GM19467 (cell line): Measurements from ENCODE around the gene UXS1.

ENCODE experiments used
- ATAC-seq: cut with Tn5 transposase; IDR thresholded peaks from one replicate; pipeline ENCODE4 v1.9.1; 2021; ENCODE audit warnings: mild to moderate bottlenecking, moderate library complexity; ENCODE audit not compliant: unreplicated experiment

Gene UXS1

DNA sequence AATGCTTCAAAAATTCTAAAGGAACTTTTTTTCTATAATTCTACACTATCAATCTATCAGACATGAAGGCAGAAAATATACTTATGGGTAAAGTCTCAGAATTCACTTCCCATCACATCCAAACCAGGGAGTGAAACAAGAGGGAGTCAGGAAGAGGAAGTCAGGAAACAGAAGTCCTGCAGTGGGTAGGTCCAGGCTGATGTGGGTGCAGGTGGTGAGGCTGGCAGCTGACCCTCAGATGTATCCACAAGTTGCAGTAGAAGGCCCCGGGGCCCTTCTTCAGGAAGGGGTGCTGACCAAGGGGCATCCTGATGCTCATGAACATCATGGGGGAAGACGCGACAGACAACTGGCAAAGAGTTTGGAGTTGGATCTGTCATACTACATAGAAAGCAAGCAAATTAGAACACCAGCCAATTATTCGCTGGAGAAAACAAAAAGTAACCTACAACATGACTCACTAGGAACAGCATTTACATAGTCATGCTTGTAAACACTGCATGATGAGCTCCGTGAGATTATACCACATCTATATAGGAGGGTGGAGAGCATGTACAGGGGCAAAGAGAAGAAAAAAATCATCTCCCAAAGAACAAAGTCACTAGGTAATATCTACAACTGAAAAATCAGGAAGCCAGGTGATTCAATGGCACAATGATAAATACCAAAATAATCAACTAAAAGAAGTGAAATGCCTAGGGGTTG lies 4.2 kb downstream of the UXS1 start:
- ATAC-seq: no peak

DNA sequence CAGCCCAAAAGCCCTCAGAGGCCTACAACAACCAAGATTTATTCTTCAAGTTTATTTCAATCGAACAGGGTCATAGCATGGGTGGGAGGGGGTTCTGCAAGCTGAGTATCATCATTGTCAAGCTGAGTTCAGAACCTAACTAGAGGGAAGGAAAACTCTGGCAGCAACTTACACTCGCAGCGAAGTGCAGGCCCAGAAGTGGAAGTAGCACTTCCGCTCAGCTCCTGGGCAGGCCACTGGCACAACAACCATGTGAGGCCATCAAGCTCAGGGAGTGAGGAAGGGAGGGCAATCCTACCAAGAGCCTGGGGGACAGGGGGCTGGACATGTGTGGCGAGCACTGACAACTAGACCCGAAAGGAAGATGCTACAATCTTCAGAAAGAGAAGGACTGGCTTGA lies 4.8 kb downstream of the UXS1 start:
- ATAC-seq: no peak

DNA sequence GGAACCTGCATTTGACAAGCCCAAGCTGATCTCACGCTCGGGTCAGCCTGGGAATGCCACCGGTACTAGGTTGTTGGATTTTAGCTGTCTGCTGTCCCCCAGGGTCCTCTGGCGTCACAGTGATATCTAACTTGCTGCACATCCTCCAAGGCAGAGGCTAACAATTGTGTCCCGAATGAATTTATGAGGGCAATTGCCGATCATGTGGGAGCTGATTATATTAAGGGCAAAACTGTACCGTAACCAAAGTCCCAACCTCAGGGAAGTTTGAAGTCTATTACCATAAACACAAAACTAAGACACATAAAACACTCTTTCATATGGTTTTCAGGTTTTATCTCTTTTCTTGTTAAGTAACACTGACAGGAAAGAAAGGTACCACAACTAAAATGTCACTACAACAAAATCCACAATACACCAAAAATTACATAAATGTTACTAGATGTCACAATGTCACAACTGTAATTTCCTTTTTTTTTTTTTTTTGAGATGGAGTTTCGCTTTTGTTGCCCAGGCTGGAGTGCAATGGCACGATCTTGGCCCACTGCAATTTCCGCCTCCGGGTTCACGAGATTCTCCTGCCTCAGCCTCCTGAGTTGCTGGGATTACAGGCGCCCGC lies 6.7 kb downstream of the UXS1 start:
- ATAC-seq: no peak

DNA sequence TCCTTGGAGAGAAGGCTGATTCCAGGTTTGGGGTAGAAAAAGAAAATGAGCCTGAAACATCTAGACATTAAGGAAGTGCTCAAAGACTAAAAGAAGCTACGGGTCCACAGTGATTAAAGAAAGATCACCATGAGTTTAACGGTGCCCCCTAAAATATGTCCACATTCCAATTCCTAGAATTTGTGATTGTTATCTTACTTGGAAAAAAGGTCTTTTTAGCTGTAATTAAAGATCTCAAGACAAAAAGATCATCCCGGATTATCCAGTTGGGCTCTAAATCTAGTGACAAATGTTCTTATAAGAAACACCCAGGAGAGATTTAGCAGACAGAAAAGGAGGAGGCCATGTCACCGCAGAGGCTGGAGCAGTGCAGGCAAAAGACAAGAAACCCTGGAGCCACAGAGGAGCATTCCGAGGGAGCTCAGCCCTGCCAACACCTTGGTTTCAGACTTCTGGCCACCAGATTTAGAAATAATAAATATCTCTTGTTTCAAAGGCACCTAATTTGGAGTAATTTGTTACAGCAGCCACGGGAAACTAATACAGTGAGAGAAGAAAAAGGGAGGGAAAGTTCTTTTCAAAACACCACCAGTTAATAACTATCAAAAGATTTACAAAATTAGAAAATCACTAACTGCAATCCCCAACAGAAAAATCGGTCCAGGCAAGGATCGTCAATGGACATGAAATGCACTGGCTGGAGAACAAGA lies 8.5 kb downstream of the UXS1 start:
- no peak for ATAC-seq

DNA sequence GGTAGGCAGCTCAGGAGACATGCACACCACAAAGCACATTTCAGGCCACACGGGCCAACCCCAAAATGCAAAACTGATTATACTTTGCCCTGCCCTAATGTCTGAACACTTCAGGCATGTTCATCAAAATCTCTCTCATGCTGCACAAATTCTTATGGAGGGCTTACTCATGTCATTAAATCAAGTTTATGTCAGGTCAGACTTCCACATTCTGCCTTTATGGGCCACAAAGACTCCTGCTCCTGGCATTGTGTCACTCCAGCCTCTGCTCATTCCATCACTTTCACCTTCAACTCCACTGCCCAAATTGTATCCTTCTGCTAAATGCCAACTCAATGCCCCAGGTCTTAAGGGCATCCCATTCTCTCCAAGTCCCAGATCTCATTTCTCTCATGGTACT lies 9.2 kb downstream of the UXS1 start:
- ATAC-seq: no peak

DNA sequence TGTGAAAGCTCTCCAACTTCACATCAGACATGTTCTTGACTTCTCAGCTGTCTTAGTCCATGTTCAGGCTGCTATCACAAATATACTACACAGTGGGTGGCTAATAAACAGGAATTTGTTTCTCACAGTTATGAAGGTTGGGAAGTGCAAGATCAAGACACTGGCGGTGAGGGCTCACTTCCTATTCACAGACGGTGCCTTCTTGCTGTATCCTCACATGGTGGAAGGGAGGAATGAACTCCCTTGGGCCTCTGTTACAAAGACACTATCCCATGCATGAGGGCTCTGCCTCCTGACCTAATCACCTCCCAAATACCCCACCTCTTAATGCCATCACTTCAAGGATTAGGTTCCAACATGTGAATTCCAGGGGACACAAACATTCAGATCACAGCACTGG lies 9.7 kb downstream of the UXS1 start:
- ATAC-seq: no peak

DNA sequence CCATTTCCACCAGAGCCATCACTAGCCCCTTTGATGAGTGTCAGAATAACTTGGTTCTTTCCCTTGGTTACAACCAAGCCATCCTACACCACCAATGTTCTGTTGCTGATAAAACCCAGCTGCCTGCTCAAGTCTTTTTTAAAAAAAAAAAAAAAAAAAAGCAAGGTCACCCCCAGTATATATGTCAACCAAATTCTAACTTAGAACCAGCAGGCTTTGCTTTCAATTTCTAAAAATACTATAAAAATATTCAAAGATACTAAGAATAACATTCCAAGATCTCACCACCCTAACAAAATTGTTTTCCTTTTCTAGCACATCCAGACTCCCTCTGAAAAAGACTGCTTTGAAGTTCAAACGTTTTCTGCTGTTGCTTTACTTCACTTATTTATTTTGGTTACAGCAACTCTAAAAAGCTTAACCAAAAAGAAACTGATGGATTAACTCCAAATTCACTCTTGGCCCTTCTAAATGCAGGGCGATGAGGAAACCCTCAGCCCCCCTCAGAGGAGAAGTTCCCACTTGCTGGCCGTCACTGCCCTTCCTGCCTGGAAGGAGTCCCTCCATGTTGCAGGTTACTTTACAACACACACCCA lies 10.9 kb downstream of the UXS1 start:
- no peak for ATAC-seq

DNA sequence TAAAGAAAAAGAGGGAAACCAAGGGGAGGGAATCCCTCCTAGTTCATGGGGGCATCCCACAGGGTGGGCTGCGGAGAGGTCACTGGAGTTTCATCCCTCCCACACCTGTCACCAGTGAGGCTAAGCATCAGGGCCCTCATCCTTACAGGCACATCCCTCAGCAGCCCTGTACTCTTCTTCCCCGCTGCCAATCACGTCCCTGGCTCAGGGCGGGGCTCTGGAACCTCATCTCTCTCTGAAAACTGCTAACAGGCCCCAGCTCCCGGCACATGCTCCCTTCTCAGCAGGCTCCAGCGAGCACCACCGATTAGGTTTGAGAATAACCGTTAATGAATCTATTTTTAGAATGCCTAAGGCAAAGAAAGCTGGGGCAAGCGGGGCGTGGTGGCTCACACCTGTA lies 13.0 kb downstream of the UXS1 start:
- ATAC-seq: no peak

DNA sequence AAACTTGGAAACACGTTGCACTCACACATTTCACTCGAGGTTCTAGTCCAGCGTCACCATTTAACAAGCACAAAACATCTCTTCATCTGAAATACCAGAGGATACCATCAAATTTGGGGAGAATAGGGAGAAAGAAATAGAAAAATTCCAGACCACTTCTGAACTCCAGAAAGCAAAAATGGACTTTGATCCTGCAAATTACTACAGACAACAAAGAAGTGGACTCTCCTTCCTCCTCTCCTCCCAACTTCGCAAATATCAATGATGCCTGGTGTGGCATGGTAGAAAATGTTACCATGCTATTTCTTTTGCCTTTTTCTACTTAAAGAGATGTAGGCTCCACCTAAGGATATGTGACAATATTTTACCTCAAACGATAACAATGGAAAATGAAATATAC lies 13.5 kb downstream of the UXS1 start:
- no peak for ATAC-seq

DNA sequence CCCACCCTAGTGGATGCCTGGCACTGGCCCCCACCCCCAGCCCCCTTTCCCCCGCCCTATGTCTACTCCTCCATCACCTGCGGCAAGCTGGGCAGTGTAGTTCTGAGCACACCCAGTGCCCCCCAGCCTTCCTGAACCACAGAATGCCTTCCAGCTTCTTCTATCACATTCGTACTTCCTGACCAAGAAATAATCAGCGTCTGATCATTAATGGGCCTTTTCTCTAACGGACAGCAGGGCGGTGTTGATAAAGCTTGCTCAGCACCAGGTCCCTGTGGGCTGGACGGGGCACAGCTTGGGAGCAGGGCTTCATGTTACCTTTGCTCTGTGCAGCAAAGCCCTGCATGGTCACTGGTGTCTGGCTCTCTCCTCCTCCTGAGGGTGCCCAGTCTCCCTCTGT lies 15.4 kb downstream of the UXS1 start:
- ATAC-seq: no peak

DNA sequence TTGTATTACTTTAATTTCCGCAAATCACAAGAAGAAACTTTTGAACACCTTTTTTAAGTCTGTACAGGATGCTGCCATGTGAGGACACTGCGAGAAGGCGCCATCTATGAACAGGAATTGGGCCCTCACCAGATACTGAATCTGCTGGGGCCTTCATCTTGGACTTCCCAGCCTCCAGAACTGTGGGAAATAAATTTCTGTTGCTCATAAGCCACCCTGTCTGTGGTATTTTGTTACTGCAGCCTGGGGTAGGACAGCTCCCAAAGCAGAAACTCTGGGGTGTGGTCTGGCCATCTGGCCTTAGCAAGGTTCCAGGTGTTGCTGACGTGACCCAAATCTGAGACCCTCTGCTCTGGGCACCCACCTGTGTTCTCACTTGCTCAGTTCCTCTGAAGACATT lies 16.5 kb downstream of the UXS1 start:
- no peak for ATAC-seq

DNA sequence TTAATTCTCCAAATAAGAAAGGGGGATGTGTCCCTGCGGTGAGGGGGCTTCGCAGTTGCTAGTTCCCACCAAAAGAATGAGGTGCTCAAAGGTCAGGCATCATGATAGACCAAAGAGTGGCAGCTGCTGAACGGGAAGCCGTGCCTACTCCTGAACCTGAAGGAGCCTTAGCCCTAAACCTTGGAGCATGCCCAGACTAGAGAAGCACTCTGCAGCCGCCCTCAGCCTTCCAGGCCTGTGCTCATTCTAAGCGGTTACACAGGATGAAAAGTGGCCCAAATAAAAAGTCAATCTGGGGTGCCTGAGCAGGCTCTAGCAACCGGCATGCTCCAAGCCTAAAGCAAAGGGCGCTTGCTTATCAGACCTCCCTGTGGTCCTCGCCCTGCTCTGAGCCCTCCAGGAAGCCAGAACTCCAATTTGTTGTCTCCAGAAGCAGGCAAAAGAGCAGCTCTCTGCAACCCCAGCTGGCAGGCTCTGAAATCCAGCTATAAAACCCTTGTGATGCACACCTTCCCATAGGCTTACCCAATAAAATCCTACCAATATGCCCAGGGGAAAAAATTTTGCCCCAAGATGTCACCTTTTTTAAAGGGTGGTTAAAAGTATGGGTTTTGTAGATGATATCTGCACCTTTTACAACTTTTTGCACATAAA lies 17.5 kb downstream of the UXS1 start:
- no peak for ATAC-seq

DNA sequence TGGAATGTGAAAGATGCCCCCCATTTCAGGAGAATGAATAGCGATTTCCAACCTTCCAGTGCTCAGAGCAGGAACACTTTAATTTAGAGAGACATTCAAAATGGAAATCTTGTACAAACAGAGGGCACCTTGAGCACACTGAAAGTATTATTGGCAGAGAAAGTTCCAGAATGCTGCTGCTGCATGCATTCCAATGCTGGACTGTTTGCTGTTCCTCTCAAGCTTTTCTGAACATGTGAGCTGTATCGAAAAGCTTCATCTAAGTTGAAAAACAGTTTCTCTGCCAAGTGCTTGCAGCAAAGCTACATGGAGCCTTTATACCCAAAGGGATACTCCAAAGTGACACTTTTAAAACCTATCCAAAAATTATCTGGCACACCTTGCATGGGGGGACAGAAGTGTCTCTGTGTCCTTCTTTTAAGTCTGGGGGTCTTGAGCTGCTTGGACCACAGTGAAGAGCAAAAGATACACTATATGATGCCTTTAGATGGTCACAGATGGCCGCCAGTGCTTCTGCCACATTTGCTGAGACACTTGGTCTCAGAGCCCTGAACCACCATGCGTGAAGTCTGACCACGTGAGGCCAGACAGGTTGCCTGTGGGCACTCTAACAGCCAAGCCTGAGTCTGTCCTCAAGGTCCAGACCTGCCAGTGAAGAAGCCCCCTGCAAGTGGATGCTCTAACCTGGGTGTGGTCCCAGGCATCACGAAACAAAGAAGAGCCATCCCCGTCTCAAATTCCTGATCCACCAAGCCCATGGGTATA lies 18.8 kb downstream of the UXS1 start:
- no peak for ATAC-seq

DNA sequence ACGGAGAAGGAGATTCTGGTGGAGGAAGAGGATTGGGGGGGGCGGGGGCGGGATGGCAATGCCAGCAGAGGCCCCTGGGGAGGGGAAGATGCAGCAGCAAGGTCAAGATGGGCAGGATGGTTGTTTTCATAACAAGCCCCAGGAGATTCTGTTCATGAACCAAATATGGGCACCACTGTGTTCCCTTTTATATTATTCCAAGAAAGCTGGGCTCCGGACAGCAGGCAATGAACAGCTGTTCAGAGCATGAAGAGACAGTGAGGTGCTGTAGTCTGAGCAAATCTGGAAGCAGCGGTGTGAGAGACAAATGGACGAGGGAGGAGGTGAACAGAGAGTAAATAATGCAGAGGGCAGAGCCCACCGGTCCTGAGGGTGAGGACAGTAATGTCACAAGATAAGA lies 20.0 kb downstream of the UXS1 start:
- ATAC-seq: no peak

DNA sequence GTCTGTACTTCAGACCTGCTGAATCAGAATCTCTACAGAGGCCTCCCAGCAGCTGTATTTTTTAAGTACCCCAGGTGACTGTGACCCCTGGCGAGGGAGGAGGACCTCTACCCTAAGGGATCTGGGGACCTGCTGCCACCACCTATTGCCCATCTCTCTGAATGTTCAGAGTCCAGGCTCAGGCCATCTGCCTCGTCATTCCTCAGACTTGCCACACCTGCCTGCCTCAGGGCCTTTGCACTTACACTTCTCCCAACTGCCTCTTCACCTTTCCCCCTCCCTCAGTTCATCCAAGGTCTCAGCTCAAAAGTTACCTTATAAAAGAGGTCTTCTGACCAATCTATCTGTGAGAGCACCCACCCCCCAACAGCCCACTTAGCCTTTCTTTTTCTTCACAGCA lies 21.5 kb downstream of the UXS1 start:
- no peak for ATAC-seq

DNA sequence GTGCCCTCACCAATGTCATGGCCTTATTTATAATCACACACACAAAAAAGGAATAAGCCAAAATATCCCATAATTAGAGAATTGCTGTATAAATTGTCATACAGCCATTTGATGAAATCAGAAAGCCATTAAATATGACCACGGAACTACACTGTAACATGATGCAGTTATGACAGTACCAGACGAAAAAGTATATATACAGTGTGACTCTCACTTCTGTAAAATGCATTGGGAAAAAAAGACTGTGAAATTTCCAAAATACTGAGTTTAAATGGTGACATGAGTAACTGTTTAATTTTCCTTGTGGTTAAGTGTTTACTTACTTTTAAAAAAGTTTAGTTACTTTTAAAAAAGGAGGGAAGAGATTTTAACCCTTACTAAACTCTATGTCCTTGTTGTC lies 25.4 kb downstream of the UXS1 start:
- no peak for ATAC-seq

DNA sequence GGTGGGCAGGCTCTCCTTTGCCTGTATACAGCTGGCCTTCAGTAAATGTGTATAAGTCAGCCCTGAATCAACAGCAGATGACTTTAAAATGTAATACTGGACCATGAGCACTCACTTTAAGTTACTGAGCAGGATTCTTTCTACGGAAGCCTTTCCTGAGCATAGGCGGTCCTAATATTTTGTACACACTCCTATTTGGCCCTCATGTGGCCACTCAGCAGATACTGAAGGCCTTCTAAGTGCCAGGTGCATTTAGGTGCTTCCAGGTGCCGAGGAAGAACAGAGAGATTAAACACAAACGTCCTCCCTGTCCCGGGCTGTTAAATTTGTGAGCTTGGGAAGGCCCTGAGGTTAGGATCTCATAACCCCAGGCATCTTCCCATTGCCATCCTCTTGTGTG lies 27.0 kb downstream of the UXS1 start:
- ATAC-seq: no peak

DNA sequence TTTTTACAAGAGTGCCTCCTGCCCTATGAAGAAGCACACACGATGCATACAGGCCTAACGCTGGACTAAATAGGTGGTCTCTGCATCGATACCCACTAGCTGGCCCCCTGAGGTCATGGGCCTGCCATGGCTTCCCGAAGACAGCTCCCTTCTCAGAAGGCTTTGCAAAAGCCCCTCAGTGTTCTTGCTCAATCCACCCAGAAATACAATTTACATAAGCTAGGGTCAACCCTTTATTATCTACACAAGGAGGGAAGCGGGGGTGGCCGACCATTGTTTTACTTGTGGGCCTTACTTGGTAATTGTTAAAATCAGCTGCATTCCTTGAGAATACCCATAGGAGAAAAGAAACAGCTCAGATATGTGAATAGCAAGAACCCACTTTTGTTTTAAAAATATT lies 28.5 kb downstream of the UXS1 start:
- ATAC-seq: no peak

DNA sequence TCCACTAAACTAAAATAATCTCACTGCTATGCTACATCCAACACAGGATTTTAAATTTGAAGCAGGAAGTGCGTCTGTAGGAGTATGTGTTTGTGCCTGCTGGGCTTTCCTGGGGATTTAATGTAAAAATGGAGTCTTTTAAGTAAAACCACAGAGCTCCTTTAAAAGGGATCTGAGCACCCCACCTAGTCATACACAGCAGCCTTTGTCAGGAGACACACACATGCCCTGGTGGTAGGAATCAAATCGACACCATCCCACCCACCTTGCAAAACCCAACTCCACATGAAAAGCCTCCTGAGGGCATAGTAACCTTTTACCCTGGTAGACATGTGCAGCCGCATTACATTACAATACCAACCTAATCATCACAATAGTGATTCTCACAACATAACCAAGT lies 29.1 kb downstream of the UXS1 start:
- ATAC-seq: no peak

DNA sequence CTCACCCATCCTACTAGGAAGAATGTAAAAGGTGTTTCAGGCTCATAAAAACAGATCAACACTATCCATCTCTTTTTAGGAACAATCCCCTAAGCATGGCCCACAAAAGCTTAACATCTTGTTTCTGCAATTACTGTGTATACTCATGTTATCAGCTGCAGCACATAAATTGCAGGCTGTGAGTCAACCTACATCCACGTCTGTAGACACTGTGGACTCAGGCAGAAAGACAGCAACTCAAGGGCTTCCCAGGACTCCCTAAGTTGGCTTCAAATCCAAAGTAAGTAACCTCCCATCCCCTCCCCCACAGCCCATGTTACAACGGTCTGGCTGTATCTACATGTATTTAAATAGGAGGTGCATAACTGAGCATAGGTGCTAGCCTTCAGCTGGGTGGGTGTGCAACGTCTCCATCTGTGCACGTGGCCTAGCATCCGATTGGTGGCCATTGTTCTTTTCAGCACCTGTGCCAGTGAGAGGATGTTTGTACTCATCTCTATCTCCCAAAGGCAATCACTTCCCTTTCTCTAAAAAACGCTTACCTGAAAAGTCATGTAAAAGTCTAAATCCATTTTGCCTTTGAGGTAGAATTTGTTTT lies 30.1 kb downstream of the UXS1 start:
- no peak for ATAC-seq
